SK-N-SH (cell line): ENCODE results near the gene ARPC2.

Source experiments
- CTCF ChIP-seq: fragments of 200-600 bp; sonication (generic); IDR thresholded peaks from 2 replicates; pipeline ENCODE4 v1.6.1; 2017; ENCODE audit warnings: antibody characterized with exemption, mild to moderate bottlenecking, moderate library complexity
- EZH2phosphoT487 ChIP-seq: fragments of 200-600 bp; sonication (generic); IDR thresholded peaks from 2 replicates; pipeline ENCODE4 v1.6.1; 2017; ENCODE audit warnings: low read depth, mixed run types, mild to moderate bottlenecking, antibody characterized with exemption, moderate library complexity, borderline replicate concordance
- POLR2AphosphoS5 ChIP-seq: IDR thresholded peaks from 2 replicates; pipeline ENCODE4 v1.6.1; 2012; ENCODE audit warnings: low read depth, low read length
- REST ChIP-seq: IDR thresholded peaks from 2 replicates; pipeline ENCODE4 v1.6.1; 2012; ENCODE audit warnings: mild to moderate bottlenecking, low read depth, low read length, moderate library complexity

GRCh38 chr2:218276986-218277755, 60.2 kb downstream of the ARPC2 start:
- no peak for TF ChIP-seq CTCF
- TF ChIP-seq EZH2phosphoT487: no peak
- no peak for TF ChIP-seq POLR2AphosphoS5
- no peak for TF ChIP-seq REST
